Ramos (cell line): Measurements from ENCODE around the gene RHOC.

Experiments used
- in situ Hi-C: fragments of 300-500 bp; cut with MboI; formaldehyde crosslinking; loops from one replicate; pipeline ENCODE4 v1.14.3; 2022; ENCODE audit warnings: low sequenced_read_pairs; ENCODE audit not compliant: unreplicated experiment

RHOC gene

GRCh38 chr1:112718691-112719418 is 11.9 kb upstream of the RHOC start:
- in situ Hi-C loops, result loop anchor here (5.0 to 10.0 kb wide), 2 partner anchors 88 to 316 kb away; no protein-coding TSS in a partner anchor

- in situ Hi-C loops, result loop anchor here (5.0 to 10.0 kb wide), 2 partner anchors 90 to 317 kb away; no protein-coding TSS in a partner anchor
These were observed 10.4 kb upstream of the RHOC start for GRCh38 chr1:112717263-112717873.

- in situ Hi-C loops, result loop anchor here (5.0 to 10.0 kb wide), 2 partner anchors 91 to 319 kb away; no protein-coding TSS in a partner anchor
These were observed 9.3 kb upstream of the RHOC start for GRCh38 chr1:112716133-112716720.

GRCh38 chr1:112715264-112716053 is 8.5 kb upstream of the RHOC start, which contains the start of gene PPM1J:
Gene PPM1J (minus strand): TSS chr1:112715332. CDS start chr1:112715301, 31 bp downstream.
- in situ Hi-C loops, result loop anchor here (5.0 to 10.0 kb wide), 2 partner anchors 92 to 319 kb away; no protein-coding TSS in a partner anchor

GRCh38 chr1:112714313-112715263 is 7.7 kb upstream of the RHOC start:
- in situ Hi-C loops, result loop anchor here (5.0 to 10.0 kb wide), 2 partner anchors 93 to 320 kb away; no protein-coding TSS in a partner anchor

GRCh38 chr1:112713466-112714312 is 6.8 kb upstream of the RHOC start:
- in situ Hi-C loops, result loop anchor here (10.0 kb wide), 1 partner anchor 321 kb away; no protein-coding TSS in a partner anchor

GRCh38 chr1:112712701-112713128 is 5.8 kb upstream of the RHOC start:
- in situ Hi-C loops, result loop anchor here (10.0 kb wide), 1 partner anchor 322 kb away; no protein-coding TSS in a partner anchor

GRCh38 chr1:112712191-112712590 is 5.3 kb upstream of the RHOC start:
- in situ Hi-C loops, result loop anchor here (10.0 kb wide), 1 partner anchor 323 kb away; no protein-coding TSS in a partner anchor

GRCh38 chr1:112711670-112712069 is 4.7 kb upstream of the RHOC start:
- in situ Hi-C loops, result loop anchor here (10.0 kb wide), 1 partner anchor 323 kb away; no protein-coding TSS in a partner anchor

- in situ Hi-C loops, result loop anchor here (10.0 kb wide), 1 partner anchor 324 kb away; no protein-coding TSS in a partner anchor
These were observed 4.1 kb upstream of the RHOC start for GRCh38 chr1:112711041-112711440.

GRCh38 chr1:112710586-112710985 is 3.7 kb upstream of the RHOC start:
- in situ Hi-C loops, result loop anchor here (10.0 kb wide), 1 partner anchor 324 kb away; no protein-coding TSS in a partner anchor

GRCh38 chr1:112710159-112710558 is 3.2 kb upstream of the RHOC start:
- in situ Hi-C loops, result loop anchor here (10.0 kb wide), 1 partner anchor 325 kb away; no protein-coding TSS in a partner anchor

- in situ Hi-C loops, result loop anchor here (5.0 kb wide), 1 partner anchor 316 kb away; no protein-coding TSS in a partner anchor
These were observed 1.6 kb upstream of the RHOC start for GRCh38 chr1:112708489-112708888.

GRCh38 chr1:112708002-112708448 is 1.1 kb upstream of the RHOC start:
- in situ Hi-C loops, result loop anchor here (5.0 kb wide), 1 partner anchor 316 kb away; no protein-coding TSS in a partner anchor

- in situ Hi-C loops, result loop anchor here (5.0 kb wide), 1 partner anchor 315 kb away; no protein-coding TSS in a partner anchor
These were observed 484 bp upstream of the RHOC start for GRCh38 chr1:112707221-112708001.

GRCh38 chr1:112704934-112705627 is 1.8 kb downstream of the RHOC start:
- in situ Hi-C loops, result loop anchor here (5.0 kb wide), 1 partner anchor 313 kb away; no protein-coding TSS in a partner anchor
